ENCODE data around the gene NRG2.

- TF ChIP-seq CTCF (IDR thresholded peaks at IDR 0.05; ENCODE audit: low read depth, low read length) (no peak), POLR2A (IDR thresholded peaks at IDR 0.05; ENCODE audit: extremely low read depth, insufficient read length) (no peak), MYC (IDR thresholded peaks at IDR 0.05; ENCODE audit: low read depth, low read length) (no peak), MAX (IDR thresholded peaks at IDR 0.05; ENCODE audit: low read depth, low read length) (no peak)
These were observed 188.1 kb downstream of the NRG2 start for GRCh38 chr5:139854953-139855352.

Data from NB4 (cell line).